GM12873 (cell line): ENCODE data around the gene EFNA4.

Experiments used
- CTCF ChIP-seq: IDR thresholded peaks from 2 replicates; pipeline ENCODE4 v1.5.1; 2012; ENCODE audit warnings: low read depth, mild to moderate bottlenecking, moderate library complexity, low read length, control low read depth; ENCODE audit not compliant: insufficient read depth; ENCODE audit errors: missing control alignments

Gene EFNA4

GRCh38 chr1:155035936-155036335 is 27.6 kb upstream of the EFNA4 start:
- no peak for TF ChIP-seq CTCF

- no peak for TF ChIP-seq CTCF
Measured at GRCh38 chr1:155037043-155037442, 26.5 kb upstream of the EFNA4 start.

GRCh38 chr1:155037851-155038441 is 25.6 kb upstream of the EFNA4 start:
- TF ChIP-seq CTCF, result no peak

GRCh38 chr1:155038602-155039307 is 24.8 kb upstream of the EFNA4 start:
- no peak for TF ChIP-seq CTCF

GRCh38 chr1:155039308-155039669 is 24.3 kb upstream of the EFNA4 start:
- TF ChIP-seq CTCF, result no peak

- no peak for TF ChIP-seq CTCF
Measured at GRCh38 chr1:155040358-155041093, 23.0 kb upstream of the EFNA4 start.

GRCh38 chr1:155042789-155043188 is 20.8 kb upstream of the EFNA4 start:
- TF ChIP-seq CTCF, result no peak
